GM12875 (cell line): Measurements from ENCODE around the gene SNRK.

Experiments
- H3K4me3 ChIP-seq: one replicate; pipeline ENCODE4 v1.5.1; 2011; ENCODE audit warnings: low read depth, low read length, control low read depth
- CTCF ChIP-seq: IDR thresholded peaks from 2 replicates; pipeline ENCODE4 v1.5.1; 2011; ENCODE audit warnings: low read depth, mild to moderate bottlenecking, control low read depth, inconsistent platforms, low read length, moderate library complexity, borderline replicate concordance; ENCODE audit not compliant: insufficient read depth

Gene SNRK

DNA sequence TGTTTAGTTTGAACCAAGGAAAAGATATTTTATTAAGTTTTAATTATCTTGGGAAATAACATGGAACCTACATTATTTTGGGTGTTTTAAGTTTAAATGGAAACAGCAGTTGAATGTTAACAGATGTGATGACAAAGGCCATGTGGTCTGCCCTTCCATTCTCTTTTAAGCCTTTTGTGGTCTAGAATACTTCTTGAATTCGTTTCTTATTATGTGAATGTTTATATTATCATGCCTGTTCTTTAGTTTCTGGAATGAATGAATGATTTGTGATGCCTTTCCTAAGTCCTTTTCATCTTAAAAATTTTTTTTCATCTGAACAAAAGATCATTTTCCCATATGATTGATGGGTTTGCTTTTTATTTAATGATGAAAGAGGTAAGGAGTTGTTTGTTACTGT is 44.6 kb downstream of the SNRK start:
- H3K4me3 ChIP-seq, result no peak overlapping the region
- TF ChIP-seq CTCF, result no peak

DNA sequence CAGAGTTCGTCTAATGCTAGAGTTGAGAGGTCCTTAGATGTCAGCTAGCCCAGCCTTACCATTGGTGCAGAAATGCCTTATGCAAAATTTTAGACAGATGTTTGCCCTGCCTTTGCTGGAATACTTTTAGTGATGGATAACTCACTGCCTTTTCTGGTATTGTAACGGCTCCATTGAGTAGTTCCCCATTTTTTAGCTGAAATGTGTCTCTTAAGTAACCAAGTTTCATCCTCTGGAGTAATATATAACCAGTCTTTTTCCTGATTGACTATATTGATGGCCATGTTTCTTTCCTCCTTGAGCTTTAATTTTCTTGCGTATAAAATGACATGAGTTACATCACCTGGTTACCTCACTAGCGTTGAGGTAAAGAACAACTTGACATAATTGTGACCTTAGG is 45.0 kb downstream of the SNRK start:
- H3K4me3 ChIP-seq, result no peak overlapping the region

DNA sequence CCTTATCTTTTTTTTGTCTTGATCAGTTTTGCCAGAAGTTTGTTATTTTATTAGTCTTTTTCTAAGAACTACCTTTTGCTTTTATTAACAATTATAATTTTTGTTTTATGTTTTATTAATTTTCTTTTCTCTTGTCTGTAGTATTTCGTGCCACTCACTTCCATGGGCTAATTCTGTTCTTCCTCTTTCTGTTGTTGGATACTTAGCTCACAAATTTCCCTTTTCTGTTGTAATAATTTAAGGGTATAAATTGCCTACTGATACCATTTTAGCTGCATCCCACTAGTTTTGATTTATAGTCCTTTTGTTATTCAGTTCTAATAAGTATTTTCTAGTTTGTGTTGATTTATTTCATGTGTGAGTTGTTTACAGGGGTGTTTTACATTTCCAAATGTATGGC is 48.6 kb downstream of the SNRK start:
- no peak overlapping the region for H3K4me3 ChIP-seq
- no peak for TF ChIP-seq CTCF

More for the DNA sequence above, 45.0 kb downstream of the SNRK start:
- TF ChIP-seq CTCF, result no peak

- no peak for TF ChIP-seq CTCF
- H3K4me3 ChIP-seq, result no peak overlapping the region
These were observed 49.5 kb downstream of the SNRK start for GRCh38 chr3:43335799-43336198.

DNA sequence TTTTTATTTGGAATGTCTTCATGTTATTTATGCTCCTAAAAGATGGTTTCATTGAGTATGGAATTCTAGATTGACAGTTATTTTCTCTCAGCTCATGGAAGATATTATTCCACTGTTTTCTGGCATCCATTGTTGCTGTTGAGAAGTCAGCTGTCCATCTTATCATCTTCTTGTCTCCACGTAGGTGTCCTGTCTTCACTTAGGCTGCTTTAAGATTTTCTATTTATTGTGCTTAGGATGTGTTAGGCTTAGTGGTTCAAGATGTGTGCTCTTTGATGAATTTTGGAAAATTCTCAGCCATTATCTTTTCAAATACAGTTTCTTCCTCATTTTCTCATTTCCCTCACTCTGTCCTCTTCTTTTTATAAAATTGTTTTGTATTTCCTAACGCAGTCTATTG is 52.0 kb downstream of the SNRK start:
- no peak for TF ChIP-seq CTCF
- H3K4me3 ChIP-seq, result no peak overlapping the region

DNA sequence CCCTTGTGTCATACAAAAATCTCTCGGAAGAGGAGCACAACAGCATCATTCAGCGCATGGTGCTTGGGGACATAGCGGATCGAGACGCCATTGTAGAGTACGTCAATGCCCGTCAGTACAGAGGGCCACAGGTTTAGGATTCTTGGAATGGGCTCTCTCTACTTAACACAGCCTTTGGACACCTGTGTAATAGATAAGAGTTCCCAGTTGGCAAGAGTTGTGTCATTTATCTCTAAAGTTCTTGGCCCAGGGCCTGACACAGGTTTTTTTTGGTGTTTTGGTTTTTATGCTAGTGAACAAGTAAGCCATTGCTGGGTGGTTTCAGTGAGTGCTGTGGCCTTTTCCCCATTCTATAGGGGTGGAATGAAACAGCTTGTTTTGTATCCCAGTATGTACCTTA is 54.1 kb downstream of the SNRK start:
- no peak for TF ChIP-seq CTCF

DNA sequence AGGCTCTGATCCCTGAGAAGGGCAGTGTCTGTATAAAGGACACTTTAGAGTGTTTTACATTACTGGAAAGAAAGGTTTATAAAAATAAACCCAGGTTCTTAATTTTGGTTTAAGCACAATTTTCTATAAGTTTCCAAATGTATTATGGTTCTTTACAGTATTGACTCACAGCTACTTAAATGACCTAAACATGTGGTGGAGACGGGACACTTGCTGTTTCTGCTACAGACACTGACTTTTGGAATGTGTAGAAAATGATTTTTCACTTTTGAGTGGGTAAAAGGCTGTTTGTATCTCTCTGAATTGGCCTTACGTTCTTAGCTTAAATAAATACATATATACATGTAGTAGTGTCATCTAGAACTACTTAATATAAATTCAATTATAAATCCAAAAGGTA is 55.4 kb downstream of the SNRK start:
- no peak for TF ChIP-seq CTCF
- H3K4me3 ChIP-seq, result no peak overlapping the region

More for the DNA sequence above, 54.1 kb downstream of the SNRK start:
- no peak overlapping the region for H3K4me3 ChIP-seq
